ENCODE data around the gene GOLGA6L7.
"Not testable (repeated sequence)": the region's sequence is repeated elsewhere in the genome, so short reads cannot be mapped to it uniquely, and the experiment has no call there.

GOLGA6L7 gene

GRCh38 chr15:28873585-28874190 is 25.2 kb upstream of the GOLGA6L7 start:
- no peak overlapping the region for H3K27ac ChIP-seq
- no peak for DNase-seq
- no peaks in the 10 kb centered on the region for H3K36me3 ChIP-seq (replicated peaks)
- in situ Hi-C loops (cut with HindIII; ENCODE audit: low pct_ligation_motif_present, low sequenced_read_pairs), result no loop called here
- TF ChIP-seq CTCF (IDR thresholded peaks at IDR 0.05; ENCODE audit: low read depth, low read length, missing control alignments), result peak; percentile 38
- no peak overlapping the region for H3K4me3 ChIP-seq (ENCODE audit: low read depth, low read length)
- no peaks in the 10 kb centered on the region for H3K27me3 ChIP-seq (replicated peaks)

GRCh38 chr15:28873006-28873405 is 24.6 kb upstream of the GOLGA6L7 start:
- H3K27me3 ChIP-seq (replicated peaks), result no peaks in the 10 kb centered on the region
- no peaks in the 10 kb centered on the region for H3K36me3 ChIP-seq (replicated peaks)
- no peak for TF ChIP-seq CTCF (IDR thresholded peaks at IDR 0.05; ENCODE audit: low read depth, low read length, missing control alignments)
- H3K27ac ChIP-seq, result no peak overlapping the region
- DNase-seq, result no peak
- in situ Hi-C loops (cut with HindIII; ENCODE audit: low pct_ligation_motif_present, low sequenced_read_pairs), result no loop called here
- H3K4me3 ChIP-seq (ENCODE audit: low read depth, low read length), result no peak overlapping the region

- in situ Hi-C loops (cut with HindIII; ENCODE audit: low pct_ligation_motif_present, low sequenced_read_pairs), result no loop called here
Measured at GRCh38 chr15:28871168-28871567, 22.7 kb upstream of the GOLGA6L7 start.

GRCh38 chr15:28868744-28869345 is 20.4 kb upstream of the GOLGA6L7 start:
- H3K27ac ChIP-seq, result no peak overlapping the region
- H3K27me3 ChIP-seq (replicated peaks), result no peaks in the 10 kb centered on the region
- TF ChIP-seq CTCF (IDR thresholded peaks at IDR 0.05; ENCODE audit: low read depth, low read length, missing control alignments), result no peak
- in situ Hi-C loops (cut with HindIII; ENCODE audit: low pct_ligation_motif_present, low sequenced_read_pairs), result no loop called here
- DNase-seq, result no peak
- H3K36me3 ChIP-seq (replicated peaks), result no peaks in the 10 kb centered on the region
- H3K4me3 ChIP-seq (ENCODE audit: low read depth, low read length), result no peak overlapping the region

More at GRCh38 chr15:28871168-28871567, 22.7 kb upstream of the GOLGA6L7 start:
- Histone ChIP-seq H3K27me3 (replicated peaks) (no peaks in the 10 kb centered on the region), H3K36me3 (replicated peaks) (no peaks in the 10 kb centered on the region), H3K27ac (no peak overlapping the region), H3K4me3 (ENCODE audit: low read depth, low read length) (no peak overlapping the region)
- TF ChIP-seq CTCF (IDR thresholded peaks at IDR 0.05; ENCODE audit: low read depth, low read length, missing control alignments), result no peak
- DNase-seq, result no peak

GRCh38 chr15:28861589-28862293 is 13.3 kb upstream of the GOLGA6L7 start:
- DNase-seq; H3K4me3 ChIP-seq (ENCODE audit: low read depth, low read length); H3K27me3 ChIP-seq (replicated peaks); H3K27ac ChIP-seq; H3K36me3 ChIP-seq (replicated peaks); in situ Hi-C loops (cut with HindIII; ENCODE audit: low pct_ligation_motif_present, low sequenced_read_pairs): not testable (repeated sequence)

- no peaks in the 10 kb centered on the region for H3K36me3 ChIP-seq (replicated peaks)
- no peak overlapping the region for H3K27ac ChIP-seq
- DNase-seq, result no peak
- in situ Hi-C loops (cut with HindIII; ENCODE audit: low pct_ligation_motif_present, low sequenced_read_pairs), result no loop called here
- H3K27me3 ChIP-seq (replicated peaks), result no peaks in the 10 kb centered on the region
- TF ChIP-seq CTCF (IDR thresholded peaks at IDR 0.05; ENCODE audit: low read depth, low read length, missing control alignments), result no peak
- H3K4me3 ChIP-seq (ENCODE audit: low read depth, low read length), result no peak overlapping the region
Measured at GRCh38 chr15:28861031-28861534, 12.6 kb upstream of the GOLGA6L7 start.

- H3K36me3 ChIP-seq (replicated peaks); H3K27me3 ChIP-seq (replicated peaks); in situ Hi-C loops (cut with HindIII; ENCODE audit: low pct_ligation_motif_present, low sequenced_read_pairs); H3K27ac ChIP-seq; H3K4me3 ChIP-seq (ENCODE audit: low read depth, low read length); DNase-seq: not testable (repeated sequence)
Measured at GRCh38 chr15:28854578-28854977, 6.1 kb upstream of the GOLGA6L7 start.

GRCh38 chr15:28853654-28854053 is 5.2 kb upstream of the GOLGA6L7 start:
- H3K27ac ChIP-seq; DNase-seq; in situ Hi-C loops (cut with HindIII; ENCODE audit: low pct_ligation_motif_present, low sequenced_read_pairs): not testable (repeated sequence)

GRCh38 chr15:28849766-28850165 is 1.3 kb upstream of the GOLGA6L7 start:
- in situ Hi-C loops (cut with HindIII; ENCODE audit: low pct_ligation_motif_present, low sequenced_read_pairs); DNase-seq; H3K4me3 ChIP-seq (ENCODE audit: low read depth, low read length); H3K27me3 ChIP-seq (replicated peaks); H3K27ac ChIP-seq; H3K36me3 ChIP-seq (replicated peaks): not testable (repeated sequence)

More at GRCh38 chr15:28853654-28854053, 5.2 kb upstream of the GOLGA6L7 start:
- H3K4me3 ChIP-seq (ENCODE audit: low read depth, low read length); H3K36me3 ChIP-seq (replicated peaks); H3K27me3 ChIP-seq (replicated peaks): not testable (repeated sequence)

Data from brain microvascular endothelial cell (primary cell).